OCI-LY7 (cell line): ENCODE results near the gene RIMBP2. TPM values are rescaled to one million over a fixed set of nuclear protein-coding genes. Genes with fewer than 3 reads are reported as not detected.

Experiments used
- BruUV-seq: library from RNA; stranded (reverse); fragments of 400-500 nt; replicated peaks from 2 replicates; lab custom pipeline; 2021; lab: Mats Ljungman, UMichigan
- CTCF ChIA-PET: fragments of 300-600 bp; sonication (Branson Sonifier 250); formaldehyde crosslinking; loops from one replicate; lab custom pipeline; 2022; ENCODE audit warnings: antibody characterized with exemption; ENCODE audit not compliant: unreplicated experiment; lab: Charles Lee
- POLR2A ChIA-PET: fragments of 300-600 bp; sonication (Branson Sonifier 250); formaldehyde crosslinking; loops from one replicate; lab custom pipeline; 2022; ENCODE audit warnings: antibody characterized with exemption; lab: Charles Lee
- DNase-seq: peaks from one replicate; pipeline ENCODE4 v3.0.0-alpha.2; 2015; ENCODE audit warnings: low spot score
- H2AFZ ChIP-seq: fragments of 200-600 bp; sonication (generic), shearing (Covaris generic); 2 replicates; pipeline ENCODE4 v1.6.1; 2014; ENCODE audit warnings: mild to moderate bottlenecking, antibody characterized with exemption, low read length, moderate library complexity
- H3K27ac ChIP-seq: fragments of 200-600 bp; sonication (generic); 2 replicates; pipeline ENCODE4 v1.5.1; 2014; ENCODE audit warnings: mixed run types, low read depth, mild to moderate bottlenecking, moderate library complexity, low read length, inconsistent platforms; ENCODE audit not compliant: poor library complexity, severe bottlenecking
- H3K36me3 ChIP-seq: fragments of 200-600 bp; sonication (generic); 2 replicates; pipeline ENCODE4 v1.6.1; 2014; ENCODE audit warnings: mild to moderate bottlenecking, antibody characterized with exemption, low read length, moderate library complexity, mixed read lengths; ENCODE audit not compliant: insufficient read depth
- H3K4me1 ChIP-seq: fragments of 200-600 bp; sonication (generic); 2 replicates; pipeline ENCODE4 v1.5.1; 2014; ENCODE audit warnings: mild to moderate bottlenecking, low read length; ENCODE audit not compliant: insufficient read depth, poor library complexity, severe bottlenecking
- H3K4me2 ChIP-seq: fragments of 200-600 bp; sonication (generic); 2 replicates; pipeline ENCODE4 v1.6.1; 2014; ENCODE audit warnings: mild to moderate bottlenecking, low read length
- H3K4me3 ChIP-seq: fragments of 200-600 bp; sonication (generic); 2 replicates; pipeline ENCODE4 v1.5.1; 2014; ENCODE audit warnings: mild to moderate bottlenecking, low read depth, low read length; ENCODE audit not compliant: poor library complexity, severe bottlenecking
- H3K79me2 ChIP-seq: fragments of 200-600 bp; sonication (generic); 2 replicates; pipeline ENCODE4 v1.6.1; 2016; ENCODE audit warnings: low read depth, mild to moderate bottlenecking, low read length, moderate library complexity, mixed read lengths; ENCODE audit not compliant: insufficient read depth
- H3K9me2 ChIP-seq: fragments of 200-600 bp; sonication (generic); 2 replicates; pipeline ENCODE4 v1.6.1; 2016; ENCODE audit warnings: mild to moderate bottlenecking, low read length, mixed read lengths; ENCODE audit not compliant: insufficient read depth
- H3K9me3 ChIP-seq: fragments of 200-600 bp; sonication (generic); 2 replicates; pipeline ENCODE4 v1.6.1; 2014; ENCODE audit warnings: mild to moderate bottlenecking, mixed run types, low read length, mixed read lengths
- H4K20me1 ChIP-seq: fragments of 200-600 bp; sonication (generic); 2 replicates; pipeline ENCODE4 v1.6.1; 2014; ENCODE audit warnings: mild to moderate bottlenecking, antibody characterized with exemption, low read length, moderate library complexity, mixed read lengths; ENCODE audit not compliant: insufficient read depth
- EZH2phosphoT487 ChIP-seq: fragments of 200-600 bp; sonication (generic); IDR thresholded peaks from 2 replicates; pipeline ENCODE4 v1.6.1; 2018; ENCODE audit warnings: low read depth, borderline replicate concordance, mild to moderate bottlenecking, mixed run types, antibody characterized with exemption, low read length, moderate library complexity, mixed read lengths
- intact Hi-C: fragments of 100-400 bp; cut with micrococcal nuclease; formaldehyde crosslinking; loops from one replicate; pipeline ENCODE4 v1.10.0; 2022; ENCODE audit not compliant: unreplicated experiment
- total RNA-seq, 2 experiments: library from RNA; depleted of rRNA in 1 of 2; stranded (reverse); fragments of >200 nt in 1 of 2; shearing (Covaris generic) in 1 of 2; gene quantifications; 2 replicates each; pipeline ENCODE4 v1.2.3, GENCODE V29; 2014 to 2022
- TF ChIP-seq, protein P1 (sequence below): fragments of 200-600 bp; sonication (generic); conservative IDR thresholded peaks from 2 replicates; pipeline ENCODE4 v1.5.1; 2014; ENCODE audit warnings: mild to moderate bottlenecking, antibody characterized with exemption, low read length, moderate library complexity, mixed read lengths

Gene RIMBP2
- total RNA-seq, 2 experiments from 2014 or later = not detected

DNA sequence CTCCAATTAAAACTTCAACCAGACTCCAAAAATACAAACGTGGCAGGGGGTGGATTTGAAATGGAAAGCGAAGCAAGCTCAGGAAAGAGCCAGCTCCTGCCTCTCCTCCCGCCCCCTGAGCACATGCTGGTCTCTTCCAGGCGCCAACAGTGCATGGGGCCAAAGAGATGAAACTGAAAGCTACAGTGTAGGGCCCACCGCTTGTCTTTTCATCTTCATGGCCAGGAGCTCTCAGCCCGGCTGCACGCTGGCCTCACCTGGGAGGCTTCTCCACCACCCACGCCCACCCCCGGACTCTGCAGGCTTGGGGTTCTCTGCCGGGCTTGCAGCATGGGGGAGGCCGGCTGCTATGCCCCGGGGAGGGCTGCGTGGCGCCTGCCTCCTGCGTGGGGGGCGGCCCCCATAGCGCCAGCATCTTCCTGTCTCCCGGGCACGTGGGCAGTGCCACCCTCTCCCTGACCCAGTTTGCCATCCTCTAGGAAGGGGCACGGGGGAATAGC lies 2.0 kb downstream of the RIMBP2 start:
- no peaks in the 10 kb centered on the region for H3K4me1 ChIP-seq
- no peak overlapping the region for H3K27ac ChIP-seq
- ChIA-PET POLR2A (interaction anchor here (0.5 kb wide), 1 partner anchor 89 kb away, joined by 3 read pairs; no protein-coding TSS in a partner anchor), CTCF (no interaction called here)
- no peak overlapping the region for H3K4me2 ChIP-seq
- no peak overlapping the region for H3K4me3 ChIP-seq
- H3K79me2 ChIP-seq = no peaks in the 10 kb centered on the region
- no peaks in the 10 kb centered on the region for H4K20me1 ChIP-seq
- no peaks in the 10 kb centered on the region for H3K9me2 ChIP-seq
- DNase-seq = no peak
- no peak overlapping the region for H2AFZ ChIP-seq
- intact Hi-C loops = no loop called here
- BruUV-seq = no TSS peak
- TF ChIP-seq, protein P1, sequence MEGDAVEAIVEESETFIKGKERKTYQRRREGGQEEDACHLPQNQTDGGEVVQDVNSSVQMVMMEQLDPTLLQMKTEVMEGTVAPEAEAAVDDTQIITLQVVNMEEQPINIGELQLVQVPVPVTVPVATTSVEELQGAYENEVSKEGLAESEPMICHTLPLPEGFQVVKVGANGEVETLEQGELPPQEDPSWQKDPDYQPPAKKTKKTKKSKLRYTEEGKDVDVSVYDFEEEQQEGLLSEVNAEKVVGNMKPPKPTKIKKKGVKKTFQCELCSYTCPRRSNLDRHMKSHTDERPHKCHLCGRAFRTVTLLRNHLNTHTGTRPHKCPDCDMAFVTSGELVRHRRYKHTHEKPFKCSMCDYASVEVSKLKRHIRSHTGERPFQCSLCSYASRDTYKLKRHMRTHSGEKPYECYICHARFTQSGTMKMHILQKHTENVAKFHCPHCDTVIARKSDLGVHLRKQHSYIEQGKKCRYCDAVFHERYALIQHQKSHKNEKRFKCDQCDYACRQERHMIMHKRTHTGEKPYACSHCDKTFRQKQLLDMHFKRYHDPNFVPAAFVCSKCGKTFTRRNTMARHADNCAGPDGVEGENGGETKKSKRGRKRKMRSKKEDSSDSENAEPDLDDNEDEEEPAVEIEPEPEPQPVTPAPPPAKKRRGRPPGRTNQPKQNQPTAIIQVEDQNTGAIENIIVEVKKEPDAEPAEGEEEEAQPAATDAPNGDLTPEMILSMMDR = no peak
- no peak for TF ChIP-seq EZH2phosphoT487
- H3K36me3 ChIP-seq = no peaks in the 10 kb centered on the region
- no peaks in the 10 kb centered on the region for H3K9me3 ChIP-seq

DNA sequence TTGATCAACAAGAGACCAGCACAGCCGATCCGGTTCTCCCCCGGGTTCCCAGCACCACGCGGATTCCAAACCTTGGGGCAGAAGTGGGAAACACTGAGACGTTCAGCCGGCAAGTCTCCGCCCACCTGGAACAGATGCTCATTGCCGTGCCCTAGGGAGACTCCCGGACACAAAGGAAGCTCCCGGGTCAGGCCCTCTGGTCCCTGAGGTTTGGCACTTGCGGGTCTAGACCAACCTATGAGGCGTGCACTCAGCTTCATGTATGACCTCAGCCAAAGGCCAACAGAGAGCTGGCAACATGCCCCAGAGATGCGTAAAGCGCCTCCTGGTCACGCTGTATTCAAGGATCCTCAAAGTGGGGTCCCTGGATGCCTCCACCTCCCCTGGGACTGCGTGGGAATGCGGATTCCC lies 2.5 kb downstream of the RIMBP2 start:
- H3K79me2 ChIP-seq = no peaks in the 10 kb centered on the region
- no peak for DNase-seq
- no peak for TF ChIP-seq EZH2phosphoT487
- TF ChIP-seq, protein P1 = no peak
- H3K27ac ChIP-seq = no peak overlapping the region
- H3K4me3 ChIP-seq = no peak overlapping the region
- H3K9me2 ChIP-seq = no peaks in the 10 kb centered on the region
- ChIA-PET POLR2A (interaction anchor here (0.5 kb wide), 1 partner anchor 90 kb away, joined by 3 read pairs; no protein-coding TSS in a partner anchor), CTCF (no interaction called here)
- H4K20me1 ChIP-seq = no peaks in the 10 kb centered on the region
- H3K36me3 ChIP-seq = no peaks in the 10 kb centered on the region
- BruUV-seq = no TSS peak
- no peak overlapping the region for H3K4me2 ChIP-seq
- no peaks in the 10 kb centered on the region for H3K4me1 ChIP-seq
- intact Hi-C loops = no loop called here
- H2AFZ ChIP-seq = no peak overlapping the region
- H3K9me3 ChIP-seq = no peaks in the 10 kb centered on the region

DNA sequence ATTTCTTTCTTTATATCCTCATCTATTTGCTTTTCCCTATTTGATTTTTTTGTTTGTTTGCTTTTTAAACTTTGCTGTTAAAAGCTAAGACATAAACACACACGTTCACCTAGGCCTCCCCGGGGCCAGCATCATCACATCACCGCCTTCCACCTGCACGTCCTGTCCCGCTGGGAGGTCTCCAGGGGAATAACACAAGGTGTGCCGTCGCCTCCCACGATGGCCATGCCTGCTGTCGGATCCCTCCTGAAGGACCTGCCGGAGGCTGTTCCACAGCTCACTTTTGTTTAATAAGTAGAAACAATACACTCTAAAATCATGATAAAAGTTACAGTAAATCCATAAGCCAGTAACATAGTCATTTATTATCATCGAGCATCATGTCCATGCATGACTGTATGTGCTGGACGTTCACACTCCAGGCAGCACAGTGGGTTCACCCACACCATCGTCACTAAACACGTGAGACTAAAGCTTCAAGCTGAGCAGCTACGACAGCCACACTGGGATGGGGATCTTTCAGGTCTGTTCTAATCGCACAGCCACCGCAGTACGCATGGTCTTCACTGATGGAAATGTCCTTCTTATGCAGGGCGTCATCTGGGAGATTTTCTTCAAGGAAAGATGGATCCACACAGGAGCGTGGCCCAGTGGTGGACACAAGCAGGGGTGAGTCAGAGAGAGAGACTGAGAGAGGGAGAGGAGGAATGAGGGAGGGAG lies 3.6 kb downstream of the RIMBP2 start:
- H3K4me2 ChIP-seq = no peak overlapping the region
- H4K20me1 ChIP-seq = no peaks in the 10 kb centered on the region
- H3K9me2 ChIP-seq = no peaks in the 10 kb centered on the region
- H3K4me3 ChIP-seq = no peak overlapping the region
- no peak overlapping the region for H3K27ac ChIP-seq
- intact Hi-C loops = no loop called here
- CTCF ChIA-PET = no interaction called here
- no peaks in the 10 kb centered on the region for H3K36me3 ChIP-seq
- TF ChIP-seq, protein P1 = no peak
- TF ChIP-seq EZH2phosphoT487 = no peak
- no peak for DNase-seq
- no peaks in the 10 kb centered on the region for H3K4me1 ChIP-seq
- H2AFZ ChIP-seq = no peak overlapping the region
- H3K9me3 ChIP-seq = no peaks in the 10 kb centered on the region
- POLR2A ChIA-PET = no interaction called here
- H3K79me2 ChIP-seq = no peaks in the 10 kb centered on the region
- no TSS peak for BruUV-seq
